HG03558 (cell line): ENCODE data around the gene COQ9.
"Not testable (repeated sequence)": the region's sequence is repeated elsewhere in the genome, so short reads cannot be mapped to it uniquely, and the experiment has no call there.

Experiments used
- ATAC-seq: cut with Tn5 transposase; IDR thresholded peaks from one replicate; pipeline ENCODE4 v1.9.1; 2021; ENCODE audit warnings: moderate number of reproducible peaks; ENCODE audit not compliant: unreplicated experiment; ENCODE audit errors: extremely low read depth

Gene COQ9

GRCh38 chr16:57424583-57424982 lies 22.7 kb upstream of the COQ9 start:
- ATAC-seq: no peak

GRCh38 chr16:57426356-57426755 lies 20.9 kb upstream of the COQ9 start:
- no peak for ATAC-seq

- ATAC-seq: no peak
Measured at GRCh38 chr16:57427307-57427706, 20.0 kb upstream of the COQ9 start.

GRCh38 chr16:57427824-57428223 lies 19.5 kb upstream of the COQ9 start:
- no peak for ATAC-seq

- ATAC-seq: no peak
Measured at GRCh38 chr16:57430955-57431354, 16.3 kb upstream of the COQ9 start.

- ATAC-seq: no peak
Measured at GRCh38 chr16:57432505-57432904, 14.8 kb upstream of the COQ9 start.

- ATAC-seq: no peak
Measured at GRCh38 chr16:57432989-57433388, 14.3 kb upstream of the COQ9 start.

GRCh38 chr16:57434003-57434402 lies 13.3 kb upstream of the COQ9 start:
- ATAC-seq: no peak

GRCh38 chr16:57435838-57436237 lies 11.4 kb upstream of the COQ9 start:
- ATAC-seq: no peak

GRCh38 chr16:57439947-57440346 lies 7.3 kb upstream of the COQ9 start:
- ATAC-seq: not testable (repeated sequence)

- ATAC-seq: not testable (repeated sequence)
Measured at GRCh38 chr16:57440551-57440950, 6.7 kb upstream of the COQ9 start.

GRCh38 chr16:57444711-57445110 lies 2.6 kb upstream of the COQ9 start:
- ATAC-seq: no peak

GRCh38 chr16:57445510-57445909 lies 1.8 kb upstream of the COQ9 start:
- no peak for ATAC-seq

GRCh38 chr16:57446531-57447185 lies 621 bp upstream of the COQ9 start:
- no peak for ATAC-seq

- ATAC-seq: no peak
Measured at GRCh38 chr16:57452021-57452420, 4.7 kb downstream of the COQ9 start.

- ATAC-seq: peak; percentile 51
Measured at GRCh38 chr16:57462209-57462977, 15.1 kb downstream of the COQ9 start, which contains the start of gene POLR2C. TSS of gene POLR2C (plus strand) at chr16:57462679. CDS start at chr16:57462725, 46 bp downstream.

GRCh38 chr16:57462978-57463362 lies 15.7 kb downstream of the COQ9 start:
- no peak for ATAC-seq

GRCh38 chr16:57464523-57464922 lies 17.2 kb downstream of the COQ9 start:
- no peak for ATAC-seq

- ATAC-seq: no peak
Measured at GRCh38 chr16:57468346-57468745, 21.1 kb downstream of the COQ9 start.

GRCh38 chr16:57469046-57469445 lies 21.8 kb downstream of the COQ9 start:
- ATAC-seq: no peak

GRCh38 chr16:57469917-57470470 lies 22.7 kb downstream of the COQ9 start:
- ATAC-seq: no peak
